IPS DF 19.7 (cell line): ENCODE measurements around the gene GOSR1.
"Not testable (repeated sequence)": the region's sequence is repeated elsewhere in the genome, so short reads cannot be mapped to it uniquely, and the experiment has no call there.

Experiments
- DNase-seq: peaks from one replicate; pipeline ENCODE4 v3.0.0-alpha.2; 2013; ENCODE audit warnings: low read depth, low spot score

GOSR1 gene

GRCh38 chr17:30545024-30545423 lies 67.8 kb downstream of the GOSR1 start:
- no peak for DNase-seq

GRCh38 chr17:30547778-30548573 lies 70.8 kb downstream of the GOSR1 start:
- DNase-seq: no peak

- not testable (repeated sequence) for DNase-seq
Observed at GRCh38 chr17:30549181-30549580, 72.0 kb downstream of the GOSR1 start.

- DNase-seq: no peak
Observed at GRCh38 chr17:30549864-30550511, 72.8 kb downstream of the GOSR1 start.

GRCh38 chr17:30550512-30551273 lies 73.5 kb downstream of the GOSR1 start:
- DNase-seq: no peak

- not testable (repeated sequence) for DNase-seq
Observed at GRCh38 chr17:30551274-30551995, 74.2 kb downstream of the GOSR1 start.

GRCh38 chr17:30551996-30552339 lies 74.8 kb downstream of the GOSR1 start:
- no peak for DNase-seq

GRCh38 chr17:30552994-30553566 lies 75.9 kb downstream of the GOSR1 start:
- DNase-seq: no peak

- DNase-seq: not testable (repeated sequence)
Observed at GRCh38 chr17:30553823-30554440, 76.7 kb downstream of the GOSR1 start.

GRCh38 chr17:30554839-30555751 lies 77.9 kb downstream of the GOSR1 start:
- DNase-seq: no peak

- no peak for DNase-seq
Observed at GRCh38 chr17:30555942-30556341, 78.7 kb downstream of the GOSR1 start.

- DNase-seq: no peak
Observed at GRCh38 chr17:30556374-30557332, 79.4 kb downstream of the GOSR1 start.

- DNase-seq: no peak
Observed at GRCh38 chr17:30557916-30558685, 80.9 kb downstream of the GOSR1 start.

- DNase-seq: no peak
Observed at GRCh38 chr17:30558686-30559545, 81.7 kb downstream of the GOSR1 start.

GRCh38 chr17:30559656-30560055 lies 82.4 kb downstream of the GOSR1 start:
- no peak for DNase-seq

GRCh38 chr17:30560117-30561026 lies 83.2 kb downstream of the GOSR1 start:
- not testable (repeated sequence) for DNase-seq
